ENCODE data around the gene BHLHA15.

DNA sequence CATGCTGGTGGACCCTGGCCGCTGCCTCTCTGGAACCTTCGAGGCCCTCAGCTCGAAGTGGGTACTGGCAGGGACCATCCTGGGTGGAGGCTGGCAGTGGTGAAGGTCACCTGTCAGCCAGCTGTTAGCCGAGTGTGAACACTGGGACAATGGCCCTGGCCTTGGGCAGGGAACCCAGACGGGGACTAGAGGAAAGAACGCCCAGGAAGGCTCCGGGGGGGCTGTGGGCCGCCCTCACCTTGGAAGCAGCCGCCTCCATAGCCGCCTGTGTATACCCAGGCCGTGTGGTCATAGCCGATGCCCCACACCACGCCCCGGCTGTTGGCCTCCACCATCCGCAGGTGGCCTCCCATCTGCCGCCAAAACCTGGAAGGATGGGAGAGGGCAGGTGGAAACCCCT is 17.6 kb downstream of the BHLHA15 start:
- no peak for TF ChIP-seq YY1 (IDR thresholded peaks at IDR 0.05; ENCODE audit: low read depth)
- TF ChIP-seq NRF1 (IDR thresholded peaks at IDR 0.05; ENCODE audit: low read depth, low read length): no peak
- TF ChIP-seq, protein P1, sequence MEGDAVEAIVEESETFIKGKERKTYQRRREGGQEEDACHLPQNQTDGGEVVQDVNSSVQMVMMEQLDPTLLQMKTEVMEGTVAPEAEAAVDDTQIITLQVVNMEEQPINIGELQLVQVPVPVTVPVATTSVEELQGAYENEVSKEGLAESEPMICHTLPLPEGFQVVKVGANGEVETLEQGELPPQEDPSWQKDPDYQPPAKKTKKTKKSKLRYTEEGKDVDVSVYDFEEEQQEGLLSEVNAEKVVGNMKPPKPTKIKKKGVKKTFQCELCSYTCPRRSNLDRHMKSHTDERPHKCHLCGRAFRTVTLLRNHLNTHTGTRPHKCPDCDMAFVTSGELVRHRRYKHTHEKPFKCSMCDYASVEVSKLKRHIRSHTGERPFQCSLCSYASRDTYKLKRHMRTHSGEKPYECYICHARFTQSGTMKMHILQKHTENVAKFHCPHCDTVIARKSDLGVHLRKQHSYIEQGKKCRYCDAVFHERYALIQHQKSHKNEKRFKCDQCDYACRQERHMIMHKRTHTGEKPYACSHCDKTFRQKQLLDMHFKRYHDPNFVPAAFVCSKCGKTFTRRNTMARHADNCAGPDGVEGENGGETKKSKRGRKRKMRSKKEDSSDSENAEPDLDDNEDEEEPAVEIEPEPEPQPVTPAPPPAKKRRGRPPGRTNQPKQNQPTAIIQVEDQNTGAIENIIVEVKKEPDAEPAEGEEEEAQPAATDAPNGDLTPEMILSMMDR (IDR thresholded peaks at IDR 0.05): no peak
- TF ChIP-seq, protein P2, sequence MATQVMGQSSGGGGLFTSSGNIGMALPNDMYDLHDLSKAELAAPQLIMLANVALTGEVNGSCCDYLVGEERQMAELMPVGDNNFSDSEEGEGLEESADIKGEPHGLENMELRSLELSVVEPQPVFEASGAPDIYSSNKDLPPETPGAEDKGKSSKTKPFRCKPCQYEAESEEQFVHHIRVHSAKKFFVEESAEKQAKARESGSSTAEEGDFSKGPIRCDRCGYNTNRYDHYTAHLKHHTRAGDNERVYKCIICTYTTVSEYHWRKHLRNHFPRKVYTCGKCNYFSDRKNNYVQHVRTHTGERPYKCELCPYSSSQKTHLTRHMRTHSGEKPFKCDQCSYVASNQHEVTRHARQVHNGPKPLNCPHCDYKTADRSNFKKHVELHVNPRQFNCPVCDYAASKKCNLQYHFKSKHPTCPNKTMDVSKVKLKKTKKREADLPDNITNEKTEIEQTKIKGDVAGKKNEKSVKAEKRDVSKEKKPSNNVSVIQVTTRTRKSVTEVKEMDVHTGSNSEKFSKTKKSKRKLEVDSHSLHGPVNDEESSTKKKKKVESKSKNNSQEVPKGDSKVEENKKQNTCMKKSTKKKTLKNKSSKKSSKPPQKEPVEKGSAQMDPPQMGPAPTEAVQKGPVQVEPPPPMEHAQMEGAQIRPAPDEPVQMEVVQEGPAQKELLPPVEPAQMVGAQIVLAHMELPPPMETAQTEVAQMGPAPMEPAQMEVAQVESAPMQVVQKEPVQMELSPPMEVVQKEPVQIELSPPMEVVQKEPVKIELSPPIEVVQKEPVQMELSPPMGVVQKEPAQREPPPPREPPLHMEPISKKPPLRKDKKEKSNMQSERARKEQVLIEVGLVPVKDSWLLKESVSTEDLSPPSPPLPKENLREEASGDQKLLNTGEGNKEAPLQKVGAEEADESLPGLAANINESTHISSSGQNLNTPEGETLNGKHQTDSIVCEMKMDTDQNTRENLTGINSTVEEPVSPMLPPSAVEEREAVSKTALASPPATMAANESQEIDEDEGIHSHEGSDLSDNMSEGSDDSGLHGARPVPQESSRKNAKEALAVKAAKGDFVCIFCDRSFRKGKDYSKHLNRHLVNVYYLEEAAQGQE (IDR thresholded peaks at IDR 0.05; ENCODE audit: low read depth, low read length): no peak
- TF ChIP-seq, protein P3, sequence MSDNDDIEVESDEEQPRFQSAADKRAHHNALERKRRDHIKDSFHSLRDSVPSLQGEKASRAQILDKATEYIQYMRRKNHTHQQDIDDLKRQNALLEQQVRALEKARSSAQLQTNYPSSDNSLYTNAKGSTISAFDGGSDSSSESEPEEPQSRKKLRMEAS (IDR thresholded peaks at IDR 0.05; ENCODE audit: low read depth): no peak
- no peak for TF ChIP-seq RFX5 (IDR thresholded peaks at IDR 0.05; ENCODE audit: low read length)
- no peak for TF ChIP-seq POLR2AphosphoS5 (IDR thresholded peaks at IDR 0.05; ENCODE audit: low read depth, low read length)
- TF ChIP-seq, protein P4, sequence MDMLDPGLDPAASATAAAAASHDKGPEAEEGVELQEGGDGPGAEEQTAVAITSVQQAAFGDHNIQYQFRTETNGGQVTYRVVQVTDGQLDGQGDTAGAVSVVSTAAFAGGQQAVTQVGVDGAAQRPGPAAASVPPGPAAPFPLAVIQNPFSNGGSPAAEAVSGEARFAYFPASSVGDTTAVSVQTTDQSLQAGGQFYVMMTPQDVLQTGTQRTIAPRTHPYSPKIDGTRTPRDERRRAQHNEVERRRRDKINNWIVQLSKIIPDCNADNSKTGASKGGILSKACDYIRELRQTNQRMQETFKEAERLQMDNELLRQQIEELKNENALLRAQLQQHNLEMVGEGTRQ (IDR thresholded peaks at IDR 0.05; ENCODE audit: borderline replicate concordance, low read depth, low read length): no peak
- no peak for TF ChIP-seq FOXM1 (IDR thresholded peaks at IDR 0.05; ENCODE audit: low read depth)
- no peak for TF ChIP-seq MXI1 (IDR thresholded peaks at IDR 0.05; ENCODE audit: low read depth, low read length)
- no peak for TF ChIP-seq RAD21 (IDR thresholded peaks at IDR 0.05; ENCODE audit: low read length)

Measured in SK-N-SH (cell line).